ENCODE results near the gene SCRN2. TPM values are rescaled to one million over a fixed set of nuclear protein-coding genes. Genes with fewer than 3 reads are reported as not detected.
A peak's percentile ranks its signal among the peaks of the same experiment; 100 is the strongest.

SCRN2 gene
- total RNA-seq, 4 donors from 2014 or later, result 11.0 to 22.3 (median 16.8) TPM

GRCh38 chr17:47850692-47851573, 9.9 kb upstream of the SCRN2 start, which contains the start of gene SP6:
TSS of gene SP6 (minus strand) at chr17:47851163. CDS start at chr17:47848429, 2,734 bp downstream.
- in situ Hi-C loops (cut with MboI; ENCODE audit: low sequenced_read_pairs in 4 of 4) (no loop called here), intact Hi-C loops (cut with DNase I; ENCODE audit: low total_unique reads) (no loop called here)
- no peaks in the 10 kb centered on the region for H3K36me3 ChIP-seq
- DNase-seq, result no peak
- H3K9me3 ChIP-seq, result no peaks in the 10 kb centered on the region
- TF ChIP-seq CTCF (IDR thresholded peaks at IDR 0.05 in 4 of 5, conservative IDR thresholded peaks at IDR 0.05 in 1 of 5), result no peak
- no peak for TF ChIP-seq POLR2A (IDR thresholded peaks at IDR 0.05)
- peak; percentile 43 to 76 for ATAC-seq
- no peak within 1 kb of the TSS for H3K27ac ChIP-seq
- H3K27me3 ChIP-seq, result peaks cover 95 to 98% (median 96%) of the 10 kb centered on the region in 3 donors
- peak within 1 kb of the TSS; percentile 28 to 44 (median 40) for H3K4me3 ChIP-seq
- peaks cover 5 to 16% of the 10 kb centered on the region in 2 donors for H3K4me1 ChIP-seq

- DNase-seq, result no peak
- no peaks in the 10 kb centered on the region for H3K9me3 ChIP-seq
- ATAC-seq, result no peak
- TF ChIP-seq POLR2A (IDR thresholded peaks at IDR 0.05) (no peak), CTCF (IDR thresholded peaks at IDR 0.05 in 4 of 5, conservative IDR thresholded peaks at IDR 0.05 in 1 of 5) (no peak)
- in situ Hi-C loops (cut with MboI; ENCODE audit: low sequenced_read_pairs in 4 of 4), result no loop called here
- peaks cover 5 to 16% of the 10 kb centered on the region in 2 donors for H3K4me1 ChIP-seq
- intact Hi-C loops (cut with DNase I; ENCODE audit: low total_unique reads), result no loop called here
- no peaks in the 10 kb centered on the region for H3K36me3 ChIP-seq
- H3K27me3 ChIP-seq, result peaks cover 89 to 98% (median 97%) of the 10 kb centered on the region in 3 donors
- no peak overlapping the region for H3K27ac ChIP-seq
- H3K4me3 ChIP-seq, result peak overlapping the region in 2 of 4 donors; percentile 38 to 43
Measured at GRCh38 chr17:47850373-47850691, 9.3 kb upstream of the SCRN2 start.

GRCh38 chr17:47848198-47848513, 7.1 kb upstream of the SCRN2 start:
- Histone ChIP-seq H3K36me3 (no peaks in the 10 kb centered on the region), H3K9me3 (no peaks in the 10 kb centered on the region), H3K27ac (no peak overlapping the region), H3K4me1 (peaks cover 5 to 16% of the 10 kb centered on the region in 2 donors), H3K4me3 (no peak overlapping the region), H3K27me3 (peaks cover 67 to 85% (median 76%) of the 10 kb centered on the region in 3 donors)
- in situ Hi-C loops (cut with MboI; ENCODE audit: low sequenced_read_pairs in 4 of 4), result loop anchor here in 3 of 4 donors (10.0 to 25.0 kb wide), 3 partner anchors 107 to 289 kb away; partner anchors contain the start of gene PRR15L (in 1 of the 3)
- ATAC-seq (no peak), DNase-seq (no peak)
- TF ChIP-seq CTCF (IDR thresholded peaks at IDR 0.05 in 4 of 5, conservative IDR thresholded peaks at IDR 0.05 in 1 of 5) (no peak), POLR2A (IDR thresholded peaks at IDR 0.05) (no peak)
- intact Hi-C loops (cut with DNase I; ENCODE audit: low total_unique reads), result loop anchor here (10.0 kb wide), 1 partner anchor 97 kb away; the partner anchor contains the start of gene PNPO

- intact Hi-C loops (cut with DNase I; ENCODE audit: low total_unique reads) (loop anchor here (10.0 kb wide), 1 partner anchor 97 kb away; the partner anchor contains the start of gene PNPO), in situ Hi-C loops (cut with MboI; ENCODE audit: low sequenced_read_pairs in 4 of 4) (loop anchor here in 3 of 4 donors (10.0 to 25.0 kb wide), 3 partner anchors 107 to 290 kb away; partner anchors contain the start of gene PRR15L (in 1 of the 3))
- Histone ChIP-seq H3K36me3 (no peaks in the 10 kb centered on the region), H3K9me3 (no peaks in the 10 kb centered on the region), H3K27ac (no peak overlapping the region), H3K27me3 (peaks cover 61 to 79% (median 70%) of the 10 kb centered on the region in 3 donors), H3K4me1 (peaks cover 5 to 16% of the 10 kb centered on the region in 2 donors), H3K4me3 (no peak overlapping the region)
- TF ChIP-seq POLR2A (IDR thresholded peaks at IDR 0.05) (no peak), CTCF (IDR thresholded peaks at IDR 0.05 in 4 of 5, conservative IDR thresholded peaks at IDR 0.05 in 1 of 5) (peak in 1 of 5 experiments; percentile 36)
- DNase-seq (no peak), ATAC-seq (no peak)
Measured at GRCh38 chr17:47847341-47848197, 6.5 kb upstream of the SCRN2 start.
